Esophagus muscularis mucosa (tissue), 3 donors: ENCODE measurements around the gene ARHGEF12.

ENCODE experiments used
- POLR2A ChIP-seq: fragments of 450-650 bp; IDR thresholded peaks from one replicate; pipeline ENCODE4 v1.6.1; 2017; ENCODE audit warnings: antibody characterized with exemption, moderate library complexity, mild to moderate bottlenecking, low read depth
- TF ChIP-seq, protein P1 (sequence below), 3 experiments: fragments of 200-600 bp in 2 of 3; fragments of 450-650 bp in 1 of 3; sonication (generic) in 2 of 3; IDR thresholded peaks; one replicate each; pipeline ENCODE4 v1.5.1; 2017 to 2019; ENCODE audit warnings: antibody characterized with exemption in 3 of 3, mild to moderate bottlenecking in 2 of 3, moderate library complexity in 1 of 3

DNA sequence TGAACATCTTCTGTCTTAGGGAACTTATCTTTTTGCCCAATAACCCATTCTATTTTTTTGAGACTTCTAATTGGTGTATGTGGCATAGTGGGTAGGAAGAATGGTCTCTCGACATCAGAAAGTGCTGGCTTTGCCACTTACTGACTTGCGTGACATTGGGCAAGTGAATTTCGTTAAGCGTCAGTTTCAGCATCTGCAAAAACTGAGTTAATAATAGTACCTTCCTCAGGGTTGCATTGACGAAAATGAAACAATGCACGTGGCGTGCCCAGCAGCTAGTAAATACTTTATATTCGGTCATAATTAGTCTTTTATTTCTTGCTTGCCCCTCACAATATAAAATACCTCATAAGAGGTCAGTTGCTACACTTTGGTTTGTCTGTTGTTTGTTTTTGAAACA is 162.9 kb downstream of the ARHGEF12 start:
- no peak for TF ChIP-seq POLR2A
- TF ChIP-seq, protein P1, sequence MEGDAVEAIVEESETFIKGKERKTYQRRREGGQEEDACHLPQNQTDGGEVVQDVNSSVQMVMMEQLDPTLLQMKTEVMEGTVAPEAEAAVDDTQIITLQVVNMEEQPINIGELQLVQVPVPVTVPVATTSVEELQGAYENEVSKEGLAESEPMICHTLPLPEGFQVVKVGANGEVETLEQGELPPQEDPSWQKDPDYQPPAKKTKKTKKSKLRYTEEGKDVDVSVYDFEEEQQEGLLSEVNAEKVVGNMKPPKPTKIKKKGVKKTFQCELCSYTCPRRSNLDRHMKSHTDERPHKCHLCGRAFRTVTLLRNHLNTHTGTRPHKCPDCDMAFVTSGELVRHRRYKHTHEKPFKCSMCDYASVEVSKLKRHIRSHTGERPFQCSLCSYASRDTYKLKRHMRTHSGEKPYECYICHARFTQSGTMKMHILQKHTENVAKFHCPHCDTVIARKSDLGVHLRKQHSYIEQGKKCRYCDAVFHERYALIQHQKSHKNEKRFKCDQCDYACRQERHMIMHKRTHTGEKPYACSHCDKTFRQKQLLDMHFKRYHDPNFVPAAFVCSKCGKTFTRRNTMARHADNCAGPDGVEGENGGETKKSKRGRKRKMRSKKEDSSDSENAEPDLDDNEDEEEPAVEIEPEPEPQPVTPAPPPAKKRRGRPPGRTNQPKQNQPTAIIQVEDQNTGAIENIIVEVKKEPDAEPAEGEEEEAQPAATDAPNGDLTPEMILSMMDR (IDR thresholded peaks at IDR 0.05) = no peak
